ENCODE results near the gene PINK1.

PINK1 gene

DNA sequence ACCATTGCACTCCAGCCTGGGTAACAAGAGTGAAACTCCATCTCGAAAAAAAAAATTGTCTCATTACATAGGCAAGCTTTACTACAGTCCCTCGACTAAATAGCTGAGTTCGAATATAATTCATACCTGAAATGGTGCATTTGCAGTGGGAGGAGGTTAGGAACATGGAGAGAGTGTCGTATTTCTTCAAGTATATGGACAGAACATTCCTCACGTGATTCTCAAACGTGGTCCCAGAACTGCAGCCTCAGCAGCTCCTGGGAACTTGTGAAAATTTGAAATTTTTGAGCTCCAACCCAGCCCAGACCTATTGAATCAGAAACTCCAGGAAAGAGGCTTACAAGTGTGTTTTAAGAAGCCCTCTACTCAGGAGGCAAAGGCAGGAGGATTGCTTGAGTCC is 37.2 kb upstream of the PINK1 start:
- TF ChIP-seq, protein P1, sequence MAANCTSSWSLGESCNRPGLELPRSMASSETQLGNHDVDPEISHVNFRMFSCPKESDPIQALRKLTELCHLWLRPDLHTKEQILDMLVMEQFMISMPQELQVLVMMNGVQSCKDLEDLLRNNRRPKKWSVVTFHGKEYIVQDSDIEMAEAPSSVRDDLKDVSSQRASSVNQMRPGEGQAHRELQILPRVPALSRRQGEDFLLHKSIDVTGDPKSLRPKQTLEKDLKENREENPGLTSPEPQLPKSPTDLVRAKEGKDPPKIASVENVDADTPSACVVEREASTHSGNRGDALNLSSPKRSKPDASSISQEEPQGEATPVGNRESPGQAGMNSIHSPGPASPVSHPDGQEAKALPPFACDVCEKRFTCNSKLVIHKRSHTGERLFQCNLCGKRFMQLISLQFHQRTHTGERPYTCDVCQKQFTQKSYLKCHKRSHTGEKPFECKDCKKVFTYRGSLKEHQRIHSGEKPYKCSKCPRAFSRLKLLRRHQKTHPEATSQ (tag by site-specific recombination; IDR thresholded peaks at IDR 0.05): no peak
- Histone ChIP-seq H3K27ac (ENCODE audit: extremely low read depth, low read depth, low read length) (no peak overlapping the region), H3K36me3 (ENCODE audit: control insufficient read depth in 2 of 2, insufficient read depth in 1 of 2, low read length in 2 of 2) (no peaks in the 10 kb centered on the region), H3K9me3 (ENCODE audit: control insufficient read depth, insufficient read depth, low read depth, low read length) (no peaks in the 10 kb centered on the region), H3K4me1 (ENCODE audit: control insufficient read depth, insufficient read depth, low read length) (no peaks in the 10 kb centered on the region), H3K4me3 (ENCODE audit: low read depth, low read length) (no peak overlapping the region)
- ChIA-PET POLR2A (no interaction called here), CTCF (interaction anchor here (1.1 to 2.7 kb wide), 2 partner anchors 21 to 43 kb away, joined by 3 to 13 read pairs; no protein-coding TSS in a partner anchor)

DNA sequence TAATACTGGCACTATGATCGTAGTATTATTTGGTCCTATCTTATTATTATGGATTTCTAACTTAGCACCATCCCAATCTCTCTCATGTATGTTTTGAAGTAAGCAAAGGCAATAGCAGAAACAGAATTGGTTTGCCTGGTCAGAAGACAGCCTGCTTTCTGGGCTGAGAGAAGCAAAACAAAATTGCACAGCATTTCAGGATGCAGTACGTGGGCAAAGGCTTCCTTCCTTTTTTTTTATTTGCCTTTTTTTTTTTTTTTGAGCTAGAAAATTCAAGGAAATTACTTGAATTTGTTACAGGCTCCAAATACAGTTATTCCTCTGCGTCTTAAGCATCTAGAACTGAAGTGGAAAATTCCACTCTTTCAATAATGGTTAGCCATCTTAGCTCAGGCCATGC is 35.6 kb upstream of the PINK1 start:
- TF ChIP-seq ZNF121 (tag by site-specific recombination; IDR thresholded peaks at IDR 0.05) (no peak), ZNF558 (tag by site-specific recombination; IDR thresholded peaks at IDR 0.05) (no peak), ZBTB17 (tag by site-specific recombination; IDR thresholded peaks at IDR 0.05) (no peak), MEIS1 (CRISPR knock-in tag; IDR thresholded peaks at IDR 0.05; ENCODE audit: borderline replicate concordance) (no peak), KLF9 (tag by site-specific recombination; IDR thresholded peaks at IDR 0.05; ENCODE audit: low read depth) (no peak), ZNF510 (tag by site-specific recombination; IDR thresholded peaks at IDR 0.05; ENCODE audit: insufficient replicate concordance) (no peak), OSR2 (tag by site-specific recombination; IDR thresholded peaks at IDR 0.05) (no peak), ZNF530 (tag by site-specific recombination; IDR thresholded peaks at IDR 0.05; ENCODE audit: low read depth) (no peak), ZNF23 (tag by site-specific recombination; IDR thresholded peaks at IDR 0.05; ENCODE audit: borderline replicate concordance) (no peak), ZNF155 (tag by site-specific recombination; IDR thresholded peaks at IDR 0.05) (no peak), TRIM28 (IDR thresholded peaks at IDR 0.05; ENCODE audit: borderline replicate concordance, low read length) (no peak), IKZF3 (tag by site-specific recombination; IDR thresholded peaks at IDR 0.05) (no peak)
- TF ChIP-seq, protein P2, sequence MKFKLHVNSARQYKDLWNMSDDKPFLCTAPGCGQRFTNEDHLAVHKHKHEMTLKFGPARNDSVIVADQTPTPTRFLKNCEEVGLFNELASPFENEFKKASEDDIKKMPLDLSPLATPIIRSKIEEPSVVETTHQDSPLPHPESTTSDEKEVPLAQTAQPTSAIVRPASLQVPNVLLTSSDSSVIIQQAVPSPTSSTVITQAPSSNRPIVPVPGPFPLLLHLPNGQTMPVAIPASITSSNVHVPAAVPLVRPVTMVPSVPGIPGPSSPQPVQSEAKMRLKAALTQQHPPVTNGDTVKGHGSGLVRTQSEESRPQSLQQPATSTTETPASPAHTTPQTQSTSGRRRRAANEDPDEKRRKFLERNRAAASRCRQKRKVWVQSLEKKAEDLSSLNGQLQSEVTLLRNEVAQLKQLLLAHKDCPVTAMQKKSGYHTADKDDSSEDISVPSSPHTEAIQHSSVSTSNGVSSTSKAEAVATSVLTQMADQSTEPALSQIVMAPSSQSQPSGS (tag by site-specific recombination; IDR thresholded peaks at IDR 0.05; ENCODE audit: low read depth): no peak
- CTCF ChIA-PET: interaction anchor here (0.7 to 1.3 kb wide), 3 partner anchors 23 to 333 kb away, joined by 3 read pairs; no protein-coding TSS in a partner anchor

DNA sequence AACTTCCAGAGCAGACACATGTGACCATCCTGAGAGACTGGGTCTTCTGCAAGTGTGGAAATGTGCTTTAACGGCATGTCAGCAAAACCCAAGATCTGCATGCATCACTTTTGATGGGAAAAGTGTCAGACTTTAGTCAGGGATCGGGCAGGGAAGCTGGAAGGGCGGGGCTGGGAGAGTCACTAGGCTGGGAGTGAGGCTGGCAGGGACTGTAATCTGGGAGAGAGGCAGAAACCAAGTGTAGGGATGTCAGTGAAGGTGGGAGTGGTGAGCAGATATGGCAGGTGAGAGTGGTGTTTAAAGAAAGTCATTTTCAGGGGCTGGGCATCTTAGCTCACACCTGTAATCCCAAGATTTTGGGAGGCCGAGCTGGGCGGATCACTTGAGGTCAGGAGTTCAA is 33.1 kb upstream of the PINK1 start:
- no peaks in the 10 kb centered on the region for H3K4me1 ChIP-seq (ENCODE audit: control insufficient read depth, insufficient read depth, low read length)
- no peak for TF ChIP-seq ZFP37 (tag by site-specific recombination; IDR thresholded peaks at IDR 0.05)
- no peak for TF ChIP-seq ZNF146 (tag by site-specific recombination; IDR thresholded peaks at IDR 0.05)
- TF ChIP-seq PRDM1 (tag by site-specific recombination; IDR thresholded peaks at IDR 0.05): peak; percentile 60
- no peak for TF ChIP-seq ZSCAN16 (tag by site-specific recombination; IDR thresholded peaks at IDR 0.05)
- no peak for TF ChIP-seq ZNF776 (tag by site-specific recombination; IDR thresholded peaks at IDR 0.05; ENCODE audit: borderline replicate concordance)
- CTCF ChIA-PET: interaction anchor here (0.8 kb wide), 1 partner anchor 11 kb away, joined by 3 read pairs; no protein-coding TSS in a partner anchor
- POLR2A ChIA-PET: no interaction called here
- no peaks in the 10 kb centered on the region for H3K9me3 ChIP-seq (ENCODE audit: control insufficient read depth, insufficient read depth, low read depth, low read length)
- H3K27ac ChIP-seq (ENCODE audit: extremely low read depth, low read depth, low read length): no peak overlapping the region
- no peak overlapping the region for H3K4me3 ChIP-seq (ENCODE audit: low read depth, low read length)
- H3K36me3 ChIP-seq (ENCODE audit: control insufficient read depth in 2 of 2, insufficient read depth in 1 of 2, low read length in 2 of 2): no peaks in the 10 kb centered on the region

More for the DNA sequence above, 35.6 kb upstream of the PINK1 start:
- H3K4me3 ChIP-seq (ENCODE audit: low read depth, low read length): no peak overlapping the region
- no peaks in the 10 kb centered on the region for H3K36me3 ChIP-seq (ENCODE audit: control insufficient read depth in 2 of 2, insufficient read depth in 1 of 2, low read length in 2 of 2)
- POLR2A ChIA-PET: no interaction called here
- H3K27ac ChIP-seq (ENCODE audit: extremely low read depth, low read depth, low read length): no peak overlapping the region
- no peaks in the 10 kb centered on the region for H3K4me1 ChIP-seq (ENCODE audit: control insufficient read depth, insufficient read depth, low read length)
- H3K9me3 ChIP-seq (ENCODE audit: control insufficient read depth, insufficient read depth, low read depth, low read length): no peaks in the 10 kb centered on the region

Measured in HEK293 (cell line).